NB4 (cell line): ENCODE measurements around the gene TCP11L2.

Experiments used
- DNase-seq: peaks from one replicate; pipeline ENCODE4 v3.0.0; 2010; ENCODE audit warnings: low read depth
- H3K4me3 ChIP-seq: one replicate; pipeline ENCODE4 v1.5.1; 2011; ENCODE audit warnings: mild to moderate bottlenecking, low read depth, low read length, moderate library complexity
- CTCF ChIP-seq: IDR thresholded peaks from one replicate; pipeline ENCODE4 v1.5.1; 2012; ENCODE audit warnings: low read depth, low read length
- MAX ChIP-seq: IDR thresholded peaks from 2 replicates; pipeline ENCODE4 v1.6.1; 2011; ENCODE audit warnings: low read depth, low read length
- MYC ChIP-seq: IDR thresholded peaks from 2 replicates; pipeline ENCODE4 v1.6.1; 2011; ENCODE audit warnings: low read depth, low read length
- POLR2A ChIP-seq: IDR thresholded peaks from 2 replicates; pipeline ENCODE4 v1.6.1; 2011; ENCODE audit warnings: mild to moderate bottlenecking; ENCODE audit not compliant: insufficient read length; ENCODE audit errors: extremely low read depth

The TCP11L2 gene

GRCh38 chr12:106389151-106389550 is 86.6 kb downstream of the TCP11L2 start:
- DNase-seq: no peak
- H3K4me3 ChIP-seq: no peak overlapping the region
- no peak for TF ChIP-seq MAX
- TF ChIP-seq POLR2A: no peak
- no peak for TF ChIP-seq CTCF
- TF ChIP-seq MYC: no peak

GRCh38 chr12:106392759-106393158 is 90.2 kb downstream of the TCP11L2 start:
- no peak for DNase-seq
- no peak overlapping the region for H3K4me3 ChIP-seq
- TF ChIP-seq MYC: no peak
